Omental fat pad (tissue), 4 donors: ENCODE data around the gene CIAO1. TPM values are rescaled to one million over a fixed set of nuclear protein-coding genes. Genes with fewer than 3 reads are reported as not detected.

Experiments used
- ATAC-seq: fragments of 150-250 bp; one replicate; pipeline ENCODE4 v1.9.1; 2016; ENCODE audit warnings: mild to moderate bottlenecking, moderate library complexity; ENCODE audit not compliant: low FRiP score
- DNase-seq: peaks from one replicate; pipeline ENCODE4 v3.0.0-alpha.2; 2019; ENCODE audit warnings: low spot score
- total RNA-seq, 4 donors: library from RNA; depleted of rRNA; stranded (reverse); fragments of >200 nt; gene quantifications; one replicate each; pipeline ENCODE4 v1.1.0, GENCODE V29; 2016
- TF ChIP-seq, protein P1 (sequence below), 3 donors: fragments of 450-650 bp; IDR thresholded peaks; one replicate each; pipeline ENCODE4 v1.5.1; 2016 to 2017; ENCODE audit warnings: antibody characterized with exemption in 3 of 3, mild to moderate bottlenecking in 3 of 3, moderate library complexity in 2 of 3

The CIAO1 gene
- total RNA-seq, 4 donors from 2014 or later, result 80.9 to 117 (median 105) TPM

DNA sequence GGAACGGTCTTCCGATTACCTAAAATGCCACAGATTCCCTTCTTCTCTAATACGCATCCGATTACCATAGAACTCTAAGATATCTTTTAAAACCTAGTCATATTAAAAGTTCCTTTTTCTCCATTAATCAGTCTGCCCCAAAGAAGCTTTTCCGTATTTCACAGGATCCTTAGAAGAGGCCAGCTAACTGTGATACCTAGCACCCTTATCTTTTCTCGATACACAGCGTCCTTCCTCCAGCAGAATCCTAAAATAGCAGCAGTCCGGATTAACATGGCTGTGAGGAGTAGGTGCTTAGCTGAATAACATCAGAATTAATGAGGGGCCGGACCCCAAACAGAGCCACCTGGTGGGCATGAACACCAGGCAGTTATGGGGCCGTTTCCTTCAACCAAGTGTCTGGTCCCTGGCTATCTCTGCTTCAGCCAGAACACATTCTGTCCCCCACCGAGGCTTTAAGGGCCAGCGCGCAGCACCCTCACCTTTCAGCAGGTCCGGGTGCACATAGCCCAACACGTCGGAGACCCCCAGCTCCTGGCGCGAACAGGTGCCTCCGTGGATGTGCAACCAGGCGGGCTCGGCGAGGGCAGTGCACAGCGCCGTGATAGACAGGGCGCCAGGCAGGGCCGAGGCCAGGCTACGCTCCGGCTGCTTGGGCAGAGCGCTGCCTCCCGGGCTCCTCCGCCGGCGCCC lies 1.2 kb upstream of the CIAO1 start:
- ATAC-seq, result no peak
- no peak for DNase-seq
- TF ChIP-seq, protein P1, sequence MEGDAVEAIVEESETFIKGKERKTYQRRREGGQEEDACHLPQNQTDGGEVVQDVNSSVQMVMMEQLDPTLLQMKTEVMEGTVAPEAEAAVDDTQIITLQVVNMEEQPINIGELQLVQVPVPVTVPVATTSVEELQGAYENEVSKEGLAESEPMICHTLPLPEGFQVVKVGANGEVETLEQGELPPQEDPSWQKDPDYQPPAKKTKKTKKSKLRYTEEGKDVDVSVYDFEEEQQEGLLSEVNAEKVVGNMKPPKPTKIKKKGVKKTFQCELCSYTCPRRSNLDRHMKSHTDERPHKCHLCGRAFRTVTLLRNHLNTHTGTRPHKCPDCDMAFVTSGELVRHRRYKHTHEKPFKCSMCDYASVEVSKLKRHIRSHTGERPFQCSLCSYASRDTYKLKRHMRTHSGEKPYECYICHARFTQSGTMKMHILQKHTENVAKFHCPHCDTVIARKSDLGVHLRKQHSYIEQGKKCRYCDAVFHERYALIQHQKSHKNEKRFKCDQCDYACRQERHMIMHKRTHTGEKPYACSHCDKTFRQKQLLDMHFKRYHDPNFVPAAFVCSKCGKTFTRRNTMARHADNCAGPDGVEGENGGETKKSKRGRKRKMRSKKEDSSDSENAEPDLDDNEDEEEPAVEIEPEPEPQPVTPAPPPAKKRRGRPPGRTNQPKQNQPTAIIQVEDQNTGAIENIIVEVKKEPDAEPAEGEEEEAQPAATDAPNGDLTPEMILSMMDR (IDR thresholded peaks at IDR 0.05), result no peak

DNA sequence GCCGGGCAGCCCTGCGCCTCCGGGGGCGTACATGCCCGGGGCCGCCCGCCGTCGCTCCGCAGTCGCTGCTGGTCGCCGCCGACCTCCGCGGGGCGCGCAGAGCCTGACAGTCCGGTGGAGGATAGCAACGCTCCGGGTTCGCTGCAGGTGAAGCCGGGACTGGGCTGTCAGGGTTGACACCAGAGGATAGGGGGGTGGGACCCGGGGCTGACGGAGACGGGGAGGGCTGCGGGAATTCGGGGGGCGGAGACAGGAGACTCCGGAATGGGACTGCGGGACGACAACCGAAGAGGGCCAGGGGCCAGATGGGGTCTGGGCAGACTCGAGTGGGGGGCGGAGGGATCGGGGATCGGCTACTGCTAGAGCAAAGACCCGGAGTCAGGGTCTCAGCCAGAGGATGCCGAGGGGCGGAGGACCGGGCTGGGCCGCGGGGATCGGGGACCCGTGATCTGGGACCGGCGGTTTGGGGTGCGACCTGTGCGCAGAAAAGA lies 631 bp upstream of the CIAO1 start:
- TF ChIP-seq, protein P1 (IDR thresholded peaks at IDR 0.05), result no peak
- DNase-seq, result no peak
- peak; percentile 41 for ATAC-seq

DNA sequence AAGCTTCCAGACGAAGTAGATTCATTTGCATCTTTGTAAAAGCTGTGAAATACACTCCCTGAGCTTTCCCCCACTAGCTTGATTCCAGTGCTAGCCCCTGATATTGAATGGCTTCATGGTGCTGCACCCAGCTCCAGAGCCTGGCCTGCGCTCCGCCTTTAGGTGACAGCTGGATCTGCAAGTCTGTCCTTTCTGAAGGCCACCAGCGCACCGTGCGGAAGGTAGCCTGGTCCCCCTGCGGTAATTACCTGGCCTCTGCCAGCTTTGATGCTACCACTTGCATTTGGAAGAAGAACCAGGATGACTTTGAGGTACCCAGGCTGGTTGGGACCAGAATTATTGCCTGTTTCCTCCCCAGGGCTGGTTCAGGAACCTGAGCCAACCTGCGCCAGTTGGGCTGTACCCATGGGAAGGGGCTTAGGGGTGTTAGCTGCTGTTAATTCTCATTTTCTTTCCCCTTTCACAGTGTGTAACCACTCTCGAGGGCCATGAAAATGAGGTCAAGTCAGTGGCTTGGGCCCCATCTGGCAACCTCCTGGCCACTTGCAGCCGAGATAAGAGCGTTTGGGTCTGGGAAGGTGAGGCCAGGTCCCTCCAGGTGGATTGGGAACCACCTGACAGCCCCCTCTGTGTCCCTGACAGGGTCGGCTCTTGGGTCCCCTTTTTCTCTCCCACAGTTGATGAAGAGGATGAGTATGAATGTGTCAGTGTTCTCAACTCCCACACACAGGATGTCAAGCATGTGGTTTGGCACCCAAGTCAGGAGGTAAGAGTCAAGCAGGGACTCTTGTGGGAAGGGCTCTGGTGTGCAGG lies 1.3 kb downstream of the CIAO1 start:
- DNase-seq (no peak), ATAC-seq (no peak)
- TF ChIP-seq, protein P1 (IDR thresholded peaks at IDR 0.05), result no peak

DNA sequence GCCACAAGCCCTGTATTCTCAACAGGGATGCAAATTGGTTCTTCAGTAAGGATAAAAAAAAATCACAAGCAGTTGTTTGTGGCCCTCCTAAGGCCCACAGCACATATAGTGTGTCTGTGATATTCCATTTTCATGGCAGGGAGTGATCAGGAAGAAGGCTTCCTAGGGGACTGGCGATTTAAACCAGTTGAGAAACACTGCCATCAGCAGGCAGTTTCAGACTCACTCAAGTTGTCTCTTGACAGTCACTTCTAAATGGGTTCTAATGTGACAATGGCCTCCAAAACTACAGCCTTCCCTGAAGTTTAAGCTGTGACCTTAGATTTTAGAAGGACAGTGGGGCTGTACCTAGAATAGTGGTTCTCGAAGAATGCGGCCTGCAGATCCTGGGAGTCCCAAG lies 6.0 kb downstream of the CIAO1 start:
- TF ChIP-seq, protein P1 (IDR thresholded peaks at IDR 0.05), result no peak
- ATAC-seq (no peak), DNase-seq (no peak)

DNA sequence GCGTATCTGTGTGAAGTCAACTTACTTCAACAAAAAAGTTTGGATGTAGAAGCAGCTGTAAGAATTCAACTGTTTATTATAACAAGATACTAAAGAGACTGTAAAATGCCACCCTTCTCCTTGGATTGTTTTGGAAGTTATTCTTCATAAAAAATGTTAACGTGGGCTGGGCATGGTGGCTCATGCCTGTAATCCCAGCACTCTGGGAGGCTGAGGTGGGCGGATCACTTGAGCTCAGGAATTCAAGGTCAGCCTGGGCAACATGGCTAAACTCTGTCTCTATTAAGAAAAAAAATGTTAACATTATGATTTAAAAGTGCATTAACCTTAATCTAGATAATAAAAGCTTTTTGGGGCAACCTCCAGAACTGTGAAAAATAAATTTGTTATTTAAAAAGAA lies 7.7 kb downstream of the CIAO1 start:
- no peak for ATAC-seq
- DNase-seq, result no peak

DNA sequence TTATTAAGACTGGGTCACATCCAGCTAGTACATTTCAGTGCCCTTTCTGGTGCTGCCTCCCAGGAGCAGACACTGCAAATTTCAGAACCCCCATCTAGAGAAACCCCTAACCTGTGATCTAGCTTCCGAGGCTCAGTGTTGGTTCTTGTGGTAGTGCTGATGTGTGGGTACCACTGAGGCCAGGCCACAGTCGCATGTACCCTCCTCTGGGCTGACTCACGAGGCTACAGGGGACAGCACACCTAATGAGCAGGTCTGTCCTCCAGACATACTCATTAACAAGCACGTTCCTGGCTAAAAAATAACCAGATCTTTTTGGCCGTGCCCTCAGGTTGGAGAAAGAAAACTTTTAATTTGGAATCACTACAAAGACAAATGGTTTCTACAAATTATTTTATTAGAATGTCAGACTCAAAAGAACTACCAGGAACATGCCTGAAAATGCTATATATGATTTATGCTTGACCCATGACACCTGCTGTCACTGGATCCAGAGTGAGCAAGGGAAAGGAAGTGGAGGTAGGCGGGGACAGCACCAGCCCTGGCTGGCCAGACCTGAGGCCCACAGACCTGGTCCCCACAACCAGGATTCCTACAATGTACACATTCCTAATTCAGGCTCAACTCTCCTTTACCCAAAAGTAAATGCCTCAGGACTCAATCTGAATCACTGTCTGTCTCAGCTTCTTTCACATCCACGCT lies 8.5 kb downstream of the CIAO1 start:
- TF ChIP-seq, protein P1 (IDR thresholded peaks at IDR 0.05), result no peak
- no peak for ATAC-seq
- no peak for DNase-seq

More for the DNA sequence above, 7.7 kb downstream of the CIAO1 start:
- TF ChIP-seq, protein P1 (IDR thresholded peaks at IDR 0.05), result no peak
